Nephron progenitor cell (in vitro differentiated cells): ENCODE measurements around the gene KLHL36.

Experiments used
- DNase-seq: peaks from one replicate; pipeline ENCODE4 v3.0.0; 2021
- H3K27ac Mint-ChIP-seq: 2 replicates; pipeline ENCODE4 v1.8.0; 2021; ENCODE audit warnings: mild to moderate bottlenecking, moderate library complexity, mixed read lengths
- H3K27me3 Mint-ChIP-seq: 2 replicates; pipeline ENCODE4 v1.8.0; 2021; ENCODE audit warnings: mild to moderate bottlenecking, low read depth, mixed read lengths; ENCODE audit not compliant: poor library complexity
- H3K36me3 Mint-ChIP-seq: 2 replicates; pipeline ENCODE4 v1.8.0; 2021; ENCODE audit warnings: low read depth, mixed read lengths
- H3K4me1 Mint-ChIP-seq: 2 replicates; pipeline ENCODE4 v1.8.0; 2021; ENCODE audit warnings: mixed read lengths
- H3K4me3 Mint-ChIP-seq: 2 replicates; pipeline ENCODE4 v1.8.0; 2021; ENCODE audit warnings: mild to moderate bottlenecking, moderate library complexity, mixed read lengths
- H3K9me3 Mint-ChIP-seq: 2 replicates; pipeline ENCODE4 v1.8.0; 2021; ENCODE audit warnings: mild to moderate bottlenecking, moderate library complexity, mixed read lengths
- CTCF ChIP-seq: fragments of 200-600 bp; sonication (generic); IDR thresholded peaks from 2 replicates; pipeline ENCODE4 v1.5.0; 2021; ENCODE audit warnings: antibody characterized with exemption

The KLHL36 gene

GRCh38 chr16:84654238-84654637 is 5.9 kb downstream of the KLHL36 start:
- H3K4me1 Mint-ChIP-seq, result peaks cover 10% of the 10 kb centered on the region
- H3K9me3 Mint-ChIP-seq, result no peaks in the 10 kb centered on the region
- TF ChIP-seq CTCF, result no peak
- peaks cover 18% of the 10 kb centered on the region for H3K36me3 Mint-ChIP-seq
- DNase-seq, result no peak
- no peak overlapping the region for H3K4me3 Mint-ChIP-seq
- no peak overlapping the region for H3K27ac Mint-ChIP-seq
- peaks cover 24% of the 10 kb centered on the region for H3K27me3 Mint-ChIP-seq

- DNase-seq, result no peak
- Mint-ChIP-seq H3K27ac (peak overlapping the region; percentile 29), H3K9me3 (no peaks in the 10 kb centered on the region), H3K27me3 (peaks cover 16% of the 10 kb centered on the region), H3K4me1 (peaks cover 14% of the 10 kb centered on the region), H3K4me3 (no peak overlapping the region), H3K36me3 (peaks cover 24% of the 10 kb centered on the region)
- no peak for TF ChIP-seq CTCF
These were observed 6.7 kb downstream of the KLHL36 start for GRCh38 chr16:84654998-84655397.

- Mint-ChIP-seq H3K9me3 (no peaks in the 10 kb centered on the region), H3K36me3 (peaks cover 29% of the 10 kb centered on the region), H3K27me3 (peaks cover 6% of the 10 kb centered on the region), H3K4me3 (no peak overlapping the region), H3K27ac (no peak overlapping the region), H3K4me1 (peaks cover 14% of the 10 kb centered on the region)
- no peak for TF ChIP-seq CTCF
- DNase-seq, result no peak
These were observed 8.3 kb downstream of the KLHL36 start for GRCh38 chr16:84656649-84657048.

GRCh38 chr16:84657229-84657837 is 9.0 kb downstream of the KLHL36 start:
- peaks cover 4% of the 10 kb centered on the region for H3K27me3 Mint-ChIP-seq
- DNase-seq, result no peak
- peaks cover 29% of the 10 kb centered on the region for H3K36me3 Mint-ChIP-seq
- peaks cover 17% of the 10 kb centered on the region for H3K4me1 Mint-ChIP-seq
- TF ChIP-seq CTCF, result no peak
- H3K9me3 Mint-ChIP-seq, result no peaks in the 10 kb centered on the region
- H3K27ac Mint-ChIP-seq, result no peak overlapping the region
- H3K4me3 Mint-ChIP-seq, result no peak overlapping the region

- peak overlapping the region; percentile 45 for H3K27ac Mint-ChIP-seq
- H3K4me1 Mint-ChIP-seq, result peaks cover 31% of the 10 kb centered on the region
- no peaks in the 10 kb centered on the region for H3K9me3 Mint-ChIP-seq
- H3K4me3 Mint-ChIP-seq, result no peak overlapping the region
- H3K36me3 Mint-ChIP-seq, result peaks cover 37% of the 10 kb centered on the region
- no peak for TF ChIP-seq CTCF
- H3K27me3 Mint-ChIP-seq, result peaks cover 2% of the 10 kb centered on the region
- no peak for DNase-seq
These were observed 10.4 kb downstream of the KLHL36 start for GRCh38 chr16:84658690-84659089.

GRCh38 chr16:84659656-84660300 is 11.5 kb downstream of the KLHL36 start:
- Mint-ChIP-seq H3K27me3 (peaks cover 3% of the 10 kb centered on the region), H3K27ac (no peak overlapping the region), H3K9me3 (no peaks in the 10 kb centered on the region), H3K4me1 (peaks cover 39% of the 10 kb centered on the region), H3K36me3 (peaks cover 37% of the 10 kb centered on the region), H3K4me3 (no peak overlapping the region)
- no peak for TF ChIP-seq CTCF
- DNase-seq, result no peak
